Fibroblast of pulmonary artery (primary cell): ENCODE data around the gene UGT8.

ENCODE experiments used
- DNase-seq: peaks from one replicate; pipeline ENCODE4 v3.0.0-alpha.2; 2010; ENCODE audit warnings: low read depth
- H3K4me3 ChIP-seq: replicated peaks from 2 replicates; pipeline ENCODE4 v1.5.1; 2011; ENCODE audit warnings: low read depth, mild to moderate bottlenecking, control low read depth, low read length, moderate library complexity
- CTCF ChIP-seq: IDR thresholded peaks from 2 replicates; pipeline ENCODE4 v1.5.1; 2011; ENCODE audit warnings: mild to moderate bottlenecking, control low read depth, low read length, inconsistent platforms; ENCODE audit errors: missing control alignments

The UGT8 gene

GRCh38 chr4:114642173-114642780 lies 43.7 kb downstream of the UGT8 start:
- DNase-seq: no peak

GRCh38 chr4:114649908-114650307 lies 51.3 kb downstream of the UGT8 start:
- no peak overlapping the region for H3K4me3 ChIP-seq
- no peak for DNase-seq
- TF ChIP-seq CTCF: no peak

More at GRCh38 chr4:114642173-114642780, 43.7 kb downstream of the UGT8 start:
- TF ChIP-seq CTCF: no peak
- no peak overlapping the region for H3K4me3 ChIP-seq

- no peak for TF ChIP-seq CTCF
- DNase-seq: no peak
- no peak overlapping the region for H3K4me3 ChIP-seq
These were observed 55.1 kb downstream of the UGT8 start for GRCh38 chr4:114653675-114654074.

- TF ChIP-seq CTCF: no peak
- DNase-seq: no peak
These were observed 56.0 kb downstream of the UGT8 start for GRCh38 chr4:114654592-114654991.

GRCh38 chr4:114658179-114658578 lies 59.6 kb downstream of the UGT8 start:
- H3K4me3 ChIP-seq: no peak overlapping the region
- no peak for TF ChIP-seq CTCF
- DNase-seq: no peak

More at GRCh38 chr4:114654592-114654991, 56.0 kb downstream of the UGT8 start:
- H3K4me3 ChIP-seq: no peak overlapping the region

GRCh38 chr4:114658776-114659175 lies 60.2 kb downstream of the UGT8 start:
- DNase-seq: no peak
- H3K4me3 ChIP-seq: no peak overlapping the region
- no peak for TF ChIP-seq CTCF

- no peak overlapping the region for H3K4me3 ChIP-seq
- peak; percentile 97 for TF ChIP-seq CTCF
- DNase-seq: peak; percentile 77
These were observed 60.9 kb downstream of the UGT8 start for GRCh38 chr4:114659386-114660008.
